GM21717 (cell line): ENCODE data around the gene IFIT3.
A peak's percentile ranks its signal among the peaks of the same experiment; 100 is the strongest.

ENCODE experiments used
- ATAC-seq: cut with Tn5 transposase; IDR thresholded peaks from one replicate; pipeline ENCODE4 v1.9.1; 2021; ENCODE audit warnings: mild to moderate bottlenecking, moderate library complexity; ENCODE audit not compliant: unreplicated experiment

IFIT3 gene

GRCh38 chr10:89355394-89355931 lies 27.7 kb downstream of the IFIT3 start:
- ATAC-seq, result no peak

- no peak for ATAC-seq
These were observed 29.3 kb downstream of the IFIT3 start for GRCh38 chr10:89357096-89357495.

DNA sequence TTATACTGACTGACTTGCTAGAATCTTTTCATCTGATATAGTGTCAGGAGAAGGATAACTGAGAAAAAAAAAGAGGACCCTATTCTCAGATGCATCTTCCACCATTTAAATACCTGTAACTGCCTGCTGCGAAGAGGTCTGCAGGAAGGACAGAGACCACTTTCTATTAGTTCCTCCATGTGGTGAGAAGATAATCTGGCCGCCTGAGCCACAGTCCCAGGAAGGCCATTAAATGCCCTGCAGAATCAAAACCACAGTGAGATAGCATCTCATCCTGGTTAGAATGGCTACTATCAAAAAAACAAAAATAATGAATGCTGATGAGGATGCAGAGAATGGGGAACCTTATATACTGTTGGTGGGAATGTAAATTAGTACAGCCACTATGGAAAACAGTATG lies 30.2 kb downstream of the IFIT3 start:
- ATAC-seq, result no peak

DNA sequence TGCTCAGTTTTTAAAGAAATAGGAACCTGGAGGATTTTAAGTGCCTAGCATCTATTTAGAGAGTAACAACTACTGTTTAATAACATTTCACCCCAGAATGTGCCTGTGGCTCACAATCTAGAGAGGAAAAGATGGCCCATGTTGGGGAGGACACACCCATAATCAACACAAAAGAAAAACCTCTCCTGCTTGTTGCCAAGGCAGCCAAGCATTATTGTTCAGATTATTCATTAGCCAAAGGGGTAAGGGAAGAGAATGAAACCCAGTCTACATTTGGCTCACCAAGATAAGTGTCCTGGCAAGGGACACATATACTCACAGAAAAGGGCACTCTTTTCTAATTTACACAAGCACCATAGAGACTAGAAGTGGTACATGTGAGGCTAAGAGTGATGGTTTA lies 32.4 kb downstream of the IFIT3 start:
- ATAC-seq, result no peak

DNA sequence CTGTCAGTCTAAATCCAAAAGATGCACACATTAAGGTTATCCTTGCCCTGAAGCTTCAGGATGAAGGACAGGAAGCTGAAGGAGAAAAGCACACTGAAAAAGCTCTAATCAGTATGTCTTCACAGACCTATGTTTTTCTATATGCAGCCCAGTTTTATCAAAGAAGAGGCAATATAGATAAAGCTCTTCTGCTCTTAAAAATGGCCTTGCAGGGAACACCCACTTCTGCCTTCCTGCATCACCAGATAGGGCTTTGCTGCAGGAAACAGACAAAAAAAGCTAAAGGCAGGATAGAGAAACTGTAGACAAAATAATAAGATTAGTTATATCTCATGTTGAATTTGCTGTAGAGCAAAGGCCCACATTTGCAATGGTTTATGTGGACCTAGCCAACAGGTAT lies 35.1 kb downstream of the IFIT3 start:
- ATAC-seq, result no peak

- ATAC-seq, result no peak
These were observed 36.1 kb downstream of the IFIT3 start for GRCh38 chr10:89363729-89364442.

GRCh38 chr10:89364531-89364930 lies 36.7 kb downstream of the IFIT3 start:
- no peak for ATAC-seq

- ATAC-seq, result peak; percentile 74
These were observed 39.7 kb downstream of the IFIT3 start for GRCh38 chr10:89367529-89367928.

DNA sequence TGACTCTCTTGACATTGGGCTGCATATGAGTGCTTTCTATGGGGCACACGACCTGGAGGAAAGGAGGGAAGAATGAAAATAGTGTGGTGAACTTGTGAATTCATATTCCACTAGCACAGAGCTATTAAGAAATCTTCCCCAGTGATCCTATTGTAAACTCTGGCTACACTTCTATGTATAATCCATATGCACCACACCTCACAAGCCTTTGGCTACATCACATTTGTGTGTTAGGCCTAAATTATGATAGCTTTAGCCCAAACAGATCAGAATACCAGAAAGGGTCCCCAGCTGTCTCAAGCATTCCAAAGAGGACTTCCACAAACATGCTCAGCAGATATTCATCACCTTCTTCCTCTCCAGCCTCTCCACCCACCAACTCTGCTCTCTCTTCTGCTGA lies 40.3 kb downstream of the IFIT3 start:
- ATAC-seq, result no peak

GRCh38 chr10:89369156-89370105 lies 41.6 kb downstream of the IFIT3 start:
- ATAC-seq, result no peak

DNA sequence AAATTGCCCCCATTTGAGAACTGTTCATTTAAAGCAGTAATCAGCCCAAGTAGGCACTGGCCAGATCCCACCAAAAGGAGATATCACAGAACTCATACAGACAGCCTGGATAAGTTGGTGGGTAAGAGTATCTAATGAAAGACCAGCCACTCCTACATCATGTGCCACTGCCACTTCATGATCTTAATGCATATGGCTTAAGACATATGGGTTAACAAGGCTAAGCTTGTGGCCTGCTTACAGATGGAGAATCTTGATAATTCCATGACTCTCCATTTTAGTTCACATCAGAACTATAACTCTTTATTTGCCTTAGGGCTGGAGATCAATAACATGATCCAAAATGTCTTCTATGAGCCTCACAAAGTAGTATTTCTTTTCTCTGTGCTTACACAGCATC lies 43.3 kb downstream of the IFIT3 start:
- no peak for ATAC-seq

DNA sequence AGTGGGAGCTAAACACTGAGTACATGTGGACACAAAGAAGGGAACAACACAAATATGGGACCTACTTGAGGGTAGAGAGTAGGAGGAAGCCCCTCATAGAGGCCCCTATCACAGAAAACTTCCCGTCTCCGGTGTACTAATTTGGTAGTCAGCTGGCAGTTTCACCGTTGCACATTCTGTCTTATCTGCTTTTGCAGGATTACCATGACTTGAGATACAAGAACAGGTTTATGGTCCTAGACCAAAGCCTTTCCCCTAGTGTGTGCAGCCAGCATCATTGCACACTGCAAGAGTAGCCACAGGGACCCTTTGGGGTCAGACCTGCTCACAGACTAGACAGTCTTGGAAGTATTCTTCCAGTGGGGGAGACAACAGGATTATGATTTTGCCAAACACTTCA lies 44.2 kb downstream of the IFIT3 start:
- ATAC-seq, result no peak

DNA sequence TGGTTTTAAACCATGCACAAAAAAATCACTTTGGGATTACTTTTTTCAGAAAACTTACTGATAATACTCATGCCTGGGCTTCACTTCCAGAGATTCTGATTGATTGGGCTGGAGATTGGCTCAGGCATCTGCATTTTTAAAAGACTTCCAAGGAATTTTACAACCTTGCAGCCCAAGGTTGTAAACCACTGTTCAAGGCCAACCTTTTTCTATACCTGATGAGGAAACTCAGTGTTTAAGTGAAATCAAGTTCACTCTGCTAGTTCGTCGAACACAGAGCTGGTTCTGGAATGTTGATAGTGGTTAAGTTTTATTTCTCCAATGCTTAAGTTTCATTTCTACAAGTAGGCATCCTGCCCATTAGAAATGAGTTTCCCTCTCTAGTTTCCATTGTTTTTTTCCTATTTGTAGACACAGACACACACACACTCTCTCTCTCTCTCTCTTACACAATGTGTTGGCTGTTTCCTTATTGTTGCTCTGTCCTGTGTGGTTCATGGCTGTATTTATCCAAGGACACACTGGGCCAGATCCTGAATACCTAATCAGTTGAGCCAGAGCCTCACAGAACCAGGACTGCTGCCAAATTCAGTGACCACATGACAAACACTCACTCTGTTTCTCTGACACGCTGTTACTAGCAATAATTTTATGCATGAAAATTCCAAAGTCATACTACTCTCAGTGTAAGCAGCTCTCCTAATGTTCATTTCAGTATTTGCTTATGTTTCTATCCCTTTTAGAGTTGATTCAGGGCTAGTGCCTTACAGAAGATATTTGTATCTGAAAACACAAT lies 46.3 kb downstream of the IFIT3 start:
- ATAC-seq, result no peak

GRCh38 chr10:89374713-89375141 lies 46.9 kb downstream of the IFIT3 start:
- no peak for ATAC-seq

GRCh38 chr10:89377705-89378637 lies 50.2 kb downstream of the IFIT3 start, which contains the start of gene IFIT1B:
Gene IFIT1B (plus strand): TSS chr10:89378056. CDS start chr10:89378136, 80 bp downstream.
- no peak for ATAC-seq

- ATAC-seq, result no peak
These were observed 51.3 kb downstream of the IFIT3 start for GRCh38 chr10:89379103-89379502.

- no peak for ATAC-seq
These were observed 55.0 kb downstream of the IFIT3 start for GRCh38 chr10:89382757-89383156.

- ATAC-seq, result no peak
These were observed 56.9 kb downstream of the IFIT3 start for GRCh38 chr10:89384474-89385340.

DNA sequence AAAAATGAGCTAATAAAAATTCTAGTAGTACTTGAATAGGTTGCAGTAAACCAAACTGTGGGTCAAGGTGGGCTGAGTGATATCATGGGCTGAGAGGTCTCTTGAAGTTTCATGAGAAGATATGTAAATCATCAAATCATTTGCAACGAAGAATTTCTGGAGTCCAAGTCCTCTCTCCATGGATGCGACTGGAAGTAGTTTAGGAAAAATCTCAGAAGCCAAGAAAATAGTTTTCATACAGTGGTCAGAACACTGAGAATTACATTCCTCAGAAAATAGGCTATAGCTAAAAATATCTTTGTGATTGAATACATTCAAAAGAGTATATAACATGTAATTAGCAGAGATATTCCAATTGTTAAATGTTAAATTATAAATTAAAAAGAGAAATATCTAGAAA lies 61.0 kb downstream of the IFIT3 start:
- ATAC-seq, result no peak
